ENCODE data around the gene TMBIM6. TPM values are rescaled to one million over a fixed set of nuclear protein-coding genes. Genes with fewer than 3 reads are reported as not detected.

The TMBIM6 gene, protein sequence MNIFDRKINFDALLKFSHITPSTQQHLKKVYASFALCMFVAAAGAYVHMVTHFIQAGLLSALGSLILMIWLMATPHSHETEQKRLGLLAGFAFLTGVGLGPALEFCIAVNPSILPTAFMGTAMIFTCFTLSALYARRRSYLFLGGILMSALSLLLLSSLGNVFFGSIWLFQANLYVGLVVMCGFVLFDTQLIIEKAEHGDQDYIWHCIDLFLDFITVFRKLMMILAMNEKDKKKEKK
- 100 to 1,000 TPM; 755 to 785 TPM for total RNA-seq

DNA sequence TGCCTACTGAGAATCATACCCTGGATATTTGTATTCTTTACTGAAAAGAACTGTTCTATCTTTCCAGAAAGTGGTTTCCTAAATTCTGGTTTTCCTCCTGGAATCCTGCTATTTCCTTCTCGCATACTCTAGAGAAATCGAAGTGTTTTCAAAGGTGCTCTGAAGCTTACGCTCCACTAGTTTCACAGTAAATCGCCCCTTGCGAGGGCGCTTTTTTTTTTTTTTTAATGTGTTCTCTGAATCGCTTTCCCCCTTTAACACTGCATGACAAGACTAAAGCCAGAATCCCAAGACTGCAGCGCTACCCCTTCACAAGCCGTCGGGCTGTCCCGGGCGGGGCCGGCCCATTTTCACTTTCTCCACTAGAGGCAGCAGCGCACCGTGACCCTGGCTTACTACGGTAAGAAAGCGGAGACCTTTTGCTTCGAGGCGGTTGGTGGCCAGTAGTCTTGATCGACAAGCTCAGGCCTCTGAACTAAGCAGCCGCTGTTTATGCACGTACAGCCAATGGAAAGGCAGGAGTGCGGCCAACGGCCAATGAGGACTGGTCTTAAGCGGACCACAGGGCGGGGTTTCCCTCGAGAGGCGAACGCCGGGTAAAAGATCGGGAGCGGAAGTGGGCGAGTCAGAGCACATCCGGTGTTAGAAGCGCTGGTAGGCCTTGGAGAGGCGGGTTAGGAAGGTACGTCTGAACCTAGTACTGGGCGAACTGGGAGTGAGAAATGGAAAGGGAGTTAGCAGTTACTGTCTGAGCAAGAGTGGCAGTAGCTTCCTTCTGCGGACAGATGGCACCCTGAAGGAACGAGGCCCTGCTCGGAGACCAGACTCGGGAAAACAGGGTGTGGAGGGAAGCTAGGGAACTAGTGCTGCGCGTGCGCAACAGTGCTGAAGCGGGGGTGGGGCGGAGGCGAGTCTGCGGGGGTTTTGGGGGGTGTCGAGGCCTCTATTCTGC, at the start of gene TMBIM6:
Gene TMBIM6 (plus strand): TSS at position 628 of the 952 bp plus-strand sequence. CDS start 10,937 bp downstream, outside the sequence.
- ATAC-seq (replicated peaks in 1 of 2), result peak; percentile 88 to 89

DNA sequence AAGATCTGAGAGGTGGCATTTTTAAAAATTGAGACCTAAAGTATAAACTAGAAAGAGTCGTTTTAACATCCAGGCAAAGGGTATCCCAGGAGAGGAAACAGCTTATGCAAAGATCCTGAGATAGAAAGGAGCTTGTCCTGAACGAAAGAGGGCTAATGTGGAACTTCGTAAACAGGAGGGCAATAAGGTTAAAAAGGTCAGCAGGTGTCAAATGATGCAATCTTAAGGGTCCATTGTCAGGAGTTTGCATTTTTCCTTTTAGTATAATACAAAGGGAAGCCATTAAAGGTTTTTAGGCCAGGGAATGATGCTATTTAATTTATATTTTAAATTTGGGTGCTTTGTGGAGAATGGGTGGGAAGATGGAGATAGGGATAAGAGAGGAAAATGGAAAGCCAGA, 48.5 kb upstream of the TMBIM6 start:
- H3K9me3 Mint-ChIP-seq, result no peaks in the 10 kb centered on the region
- no peak for DNase-seq
- H3K4me1 Mint-ChIP-seq (ENCODE audit: low read depth), result peaks cover 42% of the 10 kb centered on the region
- no peaks in the 10 kb centered on the region for H3K27me3 Mint-ChIP-seq (ENCODE audit: low read depth)
- H3K27ac Mint-ChIP-seq, result no peak overlapping the region
- no peak for ATAC-seq (replicated peaks in 1 of 2)
- no peak overlapping the region for H3K4me3 Mint-ChIP-seq
- no peaks in the 10 kb centered on the region for H3K36me3 Mint-ChIP-seq (ENCODE audit: insufficient read depth in 2 of 2)

More for the DNA sequence above, at the start of gene TMBIM6:
- peaks cover 19 to 28% of the 10 kb centered on the region in 2 donors for H3K36me3 Mint-ChIP-seq (ENCODE audit: insufficient read depth in 2 of 2)
- peaks cover 43% of the 10 kb centered on the region for H3K4me1 Mint-ChIP-seq (ENCODE audit: low read depth)
- DNase-seq, result peak; percentile 98 to 100
- no peaks in the 10 kb centered on the region for H3K9me3 Mint-ChIP-seq
- peak within 1 kb of the TSS; percentile 88 to 89 for H3K4me3 Mint-ChIP-seq
- no peaks in the 10 kb centered on the region for H3K27me3 Mint-ChIP-seq (ENCODE audit: low read depth)
- peak within 1 kb of the TSS; percentile 95 for H3K27ac Mint-ChIP-seq

DNA sequence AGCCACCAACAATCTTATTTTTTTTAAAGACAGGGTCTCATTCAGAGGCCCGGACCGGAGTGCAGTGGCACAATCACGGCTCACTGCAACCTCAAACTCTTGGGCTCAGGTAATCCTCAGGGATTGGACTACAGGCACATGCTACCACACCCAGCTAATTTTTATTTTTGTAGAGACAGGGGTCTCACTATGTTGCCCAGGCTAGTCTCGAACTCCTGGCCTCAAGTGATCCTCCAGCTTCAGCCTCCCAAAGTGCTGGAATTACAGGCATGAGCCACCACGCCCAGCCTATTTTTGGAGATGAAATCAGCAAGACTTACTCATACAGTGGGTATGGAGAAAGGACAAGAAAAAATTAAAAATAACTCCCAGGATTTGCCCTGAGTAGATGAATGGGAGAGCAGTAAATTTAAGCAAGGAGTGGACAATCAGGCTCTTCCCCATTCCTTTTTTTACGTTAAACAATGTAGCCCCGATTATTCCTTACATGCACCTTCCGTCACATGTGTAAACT, 47.4 kb upstream of the TMBIM6 start:
- Mint-ChIP-seq H3K27ac (no peak overlapping the region), H3K36me3 (ENCODE audit: insufficient read depth in 2 of 2) (no peaks in the 10 kb centered on the region), H3K4me1 (ENCODE audit: low read depth) (peaks cover 45% of the 10 kb centered on the region), H3K9me3 (no peaks in the 10 kb centered on the region), H3K27me3 (ENCODE audit: low read depth) (no peaks in the 10 kb centered on the region), H3K4me3 (no peak overlapping the region)
- DNase-seq, result no peak
- no peak for ATAC-seq (replicated peaks in 1 of 2)

DNA sequence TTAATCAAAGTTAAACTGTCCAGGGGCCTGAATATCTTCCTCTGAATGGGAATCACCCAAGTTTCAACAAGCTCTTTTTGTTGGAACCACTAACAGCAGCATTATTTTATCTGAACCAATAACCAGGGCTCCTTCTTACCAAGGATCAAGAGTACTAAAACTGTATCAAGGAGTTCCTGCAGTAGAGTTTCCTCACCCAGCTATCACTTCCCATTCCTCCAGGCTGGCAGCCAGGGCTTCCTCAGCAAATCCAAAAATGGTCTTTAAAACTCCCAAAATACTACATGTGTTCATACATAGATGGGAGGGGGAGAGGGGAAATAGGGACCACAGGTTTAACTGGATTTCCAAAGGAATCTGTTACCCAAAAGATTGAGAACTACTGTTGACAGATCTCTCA, 44.6 kb upstream of the TMBIM6 start:
- Mint-ChIP-seq H3K27me3 (ENCODE audit: low read depth) (no peaks in the 10 kb centered on the region), H3K27ac (no peak overlapping the region), H3K9me3 (no peaks in the 10 kb centered on the region), H3K4me1 (ENCODE audit: low read depth) (peaks cover 36% of the 10 kb centered on the region), H3K36me3 (ENCODE audit: insufficient read depth in 2 of 2) (no peaks in the 10 kb centered on the region), H3K4me3 (no peak overlapping the region)
- no peak for DNase-seq
- no peak for ATAC-seq (replicated peaks in 1 of 2)

DNA sequence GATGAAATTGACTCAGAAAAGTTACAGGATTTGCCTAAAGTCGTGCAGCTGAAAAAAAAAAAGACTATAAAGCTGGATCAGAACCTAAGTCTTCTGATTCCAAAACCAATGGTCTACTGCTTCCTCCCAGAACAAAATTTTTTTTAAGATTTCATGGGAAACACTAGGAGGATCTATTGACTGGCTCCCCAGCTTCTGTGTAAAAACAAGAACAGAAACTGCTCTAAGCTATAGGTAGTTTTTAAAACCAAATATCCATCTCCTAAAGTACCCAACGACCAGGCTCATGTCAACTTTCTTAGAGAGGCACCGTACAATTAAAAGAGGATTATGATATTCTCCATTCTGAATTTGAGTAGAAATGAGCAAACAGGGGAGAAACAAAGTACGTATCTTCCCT, 43.5 kb upstream of the TMBIM6 start:
- H3K9me3 Mint-ChIP-seq, result no peaks in the 10 kb centered on the region
- H3K36me3 Mint-ChIP-seq (ENCODE audit: insufficient read depth in 2 of 2), result no peaks in the 10 kb centered on the region
- peaks cover 47% of the 10 kb centered on the region for H3K4me1 Mint-ChIP-seq (ENCODE audit: low read depth)
- no peak overlapping the region for H3K27ac Mint-ChIP-seq
- DNase-seq, result no peak
- no peaks in the 10 kb centered on the region for H3K27me3 Mint-ChIP-seq (ENCODE audit: low read depth)
- ATAC-seq (replicated peaks in 1 of 2), result no peak
- H3K4me3 Mint-ChIP-seq, result peak overlapping the region; percentile 80 to 86

DNA sequence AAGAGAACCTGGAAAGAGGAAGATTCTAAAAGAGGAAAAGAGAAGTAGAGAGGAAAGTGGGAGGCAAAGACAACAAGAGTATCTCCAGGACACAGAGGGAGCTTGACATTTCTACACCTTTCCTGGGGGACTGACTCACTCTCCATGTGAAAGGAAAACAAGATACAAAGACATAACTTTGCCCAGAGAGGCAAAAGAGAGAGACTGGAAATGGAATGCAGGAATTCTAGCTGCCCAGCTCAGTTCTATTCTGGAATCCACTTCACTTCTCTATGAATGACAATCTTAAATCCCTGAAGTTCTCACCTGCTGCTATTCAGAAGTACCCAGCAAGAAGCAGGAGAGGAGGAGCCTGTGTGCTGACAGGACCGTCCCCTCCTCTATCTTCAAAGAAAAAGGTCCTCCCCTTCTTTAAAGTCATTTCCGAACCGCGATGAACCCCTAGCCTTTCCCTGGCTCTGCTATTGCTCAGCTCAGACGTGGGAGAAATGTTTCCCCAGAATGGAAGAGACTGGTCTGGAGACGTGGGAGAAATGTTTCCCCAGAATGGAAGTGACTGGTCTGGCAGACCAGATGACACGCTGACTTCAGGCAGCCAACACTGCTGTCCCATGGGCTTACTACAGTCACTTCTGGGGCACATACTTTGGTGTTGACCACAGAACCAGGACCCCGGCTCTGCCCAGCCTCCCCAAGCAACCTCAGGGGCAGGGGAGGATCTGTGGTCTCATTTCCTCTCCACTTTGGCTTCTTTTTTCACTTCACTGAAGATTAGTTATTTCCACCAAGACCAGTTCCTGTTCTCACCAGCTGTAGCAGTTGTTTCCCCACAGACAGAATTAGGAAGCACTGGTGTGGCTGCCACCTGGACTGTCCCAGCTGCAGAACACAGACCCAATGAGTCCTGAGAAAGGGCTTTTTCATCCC, 42.5 kb upstream of the TMBIM6 start:
- ATAC-seq (replicated peaks in 1 of 2) (peak; percentile 72 to 77), DNase-seq (peak; percentile 50 to 63)
- Mint-ChIP-seq H3K36me3 (ENCODE audit: insufficient read depth in 2 of 2) (no peaks in the 10 kb centered on the region), H3K27me3 (ENCODE audit: low read depth) (no peaks in the 10 kb centered on the region), H3K4me1 (ENCODE audit: low read depth) (peaks cover 58% of the 10 kb centered on the region), H3K27ac (peak overlapping the region; percentile 88), H3K4me3 (peak overlapping the region; percentile 80 to 86), H3K9me3 (no peaks in the 10 kb centered on the region)

DNA sequence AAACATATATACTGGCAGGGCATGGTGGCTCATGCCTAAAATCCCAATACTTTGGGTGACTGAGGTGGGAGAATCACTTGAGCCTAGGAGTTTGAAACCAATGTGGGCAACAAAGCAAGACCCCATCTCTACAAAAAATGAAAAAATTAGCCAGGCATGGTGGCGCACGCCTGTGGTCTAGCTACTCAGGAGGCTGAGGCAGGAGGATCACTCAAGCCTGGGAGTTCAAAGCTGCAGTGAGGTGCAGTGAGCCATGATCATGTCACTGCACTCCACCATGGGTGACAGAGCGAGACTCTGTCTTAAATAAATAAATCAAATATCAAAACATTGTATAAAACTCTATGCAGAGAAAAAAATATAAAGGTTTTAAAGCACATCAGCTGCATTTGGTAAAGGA, 39.3 kb upstream of the TMBIM6 start:
- Mint-ChIP-seq H3K4me1 (ENCODE audit: low read depth) (peaks cover 69% of the 10 kb centered on the region), H3K4me3 (no peak overlapping the region), H3K36me3 (ENCODE audit: insufficient read depth in 2 of 2) (no peaks in the 10 kb centered on the region), H3K9me3 (no peaks in the 10 kb centered on the region), H3K27me3 (ENCODE audit: low read depth) (no peaks in the 10 kb centered on the region), H3K27ac (no peak overlapping the region)
- DNase-seq (no peak), ATAC-seq (replicated peaks in 1 of 2) (no peak)

DNA sequence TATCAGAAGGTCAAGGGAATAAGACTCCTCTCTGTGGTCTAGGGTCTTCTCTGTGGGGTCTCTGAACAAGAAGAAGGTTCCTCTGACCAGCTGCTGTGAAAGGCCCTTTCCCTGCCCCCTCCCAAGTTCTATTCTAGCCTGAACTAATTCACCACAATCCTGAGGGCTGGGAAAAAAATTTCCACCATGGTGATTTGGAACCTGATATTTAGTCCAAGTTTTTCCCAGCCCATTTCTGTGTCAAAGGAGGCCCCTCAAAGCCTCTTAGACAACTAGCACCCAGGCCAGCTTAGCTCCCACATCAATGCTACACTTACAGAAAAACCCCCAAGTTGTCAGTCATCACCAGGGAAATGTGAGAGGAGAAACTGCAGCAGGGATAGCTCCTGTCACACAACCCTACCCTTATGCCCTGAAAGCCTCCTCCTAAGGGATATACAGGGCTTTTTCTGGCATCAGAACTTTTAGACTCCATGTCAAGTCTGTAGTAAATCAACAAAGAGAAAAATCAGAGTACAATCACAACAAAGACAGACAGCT, 38.6 kb upstream of the TMBIM6 start:
- peak overlapping the region; percentile 90 for H3K27ac Mint-ChIP-seq
- H3K4me3 Mint-ChIP-seq, result peak overlapping the region; percentile 70 to 79
- DNase-seq, result no peak
- no peaks in the 10 kb centered on the region for H3K27me3 Mint-ChIP-seq (ENCODE audit: low read depth)
- H3K9me3 Mint-ChIP-seq, result no peaks in the 10 kb centered on the region
- H3K4me1 Mint-ChIP-seq (ENCODE audit: low read depth), result peaks cover 73% of the 10 kb centered on the region
- H3K36me3 Mint-ChIP-seq (ENCODE audit: insufficient read depth in 2 of 2), result no peaks in the 10 kb centered on the region
- no peak for ATAC-seq (replicated peaks in 1 of 2)

DNA sequence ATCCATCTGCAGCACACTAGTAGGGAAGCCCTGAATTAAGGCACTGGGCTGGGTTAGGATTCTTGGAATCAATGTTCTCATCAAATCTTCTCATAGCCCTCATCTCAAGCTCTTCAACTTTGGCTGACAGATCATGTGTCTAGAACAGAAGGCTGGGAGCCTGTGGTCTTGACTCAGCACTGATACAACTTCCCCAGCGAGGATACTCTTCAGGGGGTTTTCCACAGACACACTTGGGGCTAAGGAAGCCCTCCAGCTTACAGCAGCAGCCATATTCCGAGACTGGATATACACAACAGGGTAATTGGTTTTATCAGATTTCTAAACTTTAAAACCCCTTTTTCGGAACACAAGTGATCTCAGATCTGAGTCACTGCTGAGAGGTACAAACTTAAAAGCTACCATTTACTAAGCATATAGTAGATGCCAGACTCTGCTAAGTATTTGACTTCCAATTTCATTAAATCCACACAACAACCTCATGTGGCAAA, 37.7 kb upstream of the TMBIM6 start:
- Mint-ChIP-seq H3K27me3 (ENCODE audit: low read depth) (no peaks in the 10 kb centered on the region), H3K4me3 (peak overlapping the region; percentile 79 to 96), H3K4me1 (ENCODE audit: low read depth) (peaks cover 66% of the 10 kb centered on the region), H3K27ac (peak overlapping the region; percentile 90), H3K36me3 (ENCODE audit: insufficient read depth in 2 of 2) (no peaks in the 10 kb centered on the region), H3K9me3 (no peaks in the 10 kb centered on the region)
- ATAC-seq (replicated peaks in 1 of 2), result peak; percentile 45 to 54
- peak; percentile 61 to 78 for DNase-seq

DNA sequence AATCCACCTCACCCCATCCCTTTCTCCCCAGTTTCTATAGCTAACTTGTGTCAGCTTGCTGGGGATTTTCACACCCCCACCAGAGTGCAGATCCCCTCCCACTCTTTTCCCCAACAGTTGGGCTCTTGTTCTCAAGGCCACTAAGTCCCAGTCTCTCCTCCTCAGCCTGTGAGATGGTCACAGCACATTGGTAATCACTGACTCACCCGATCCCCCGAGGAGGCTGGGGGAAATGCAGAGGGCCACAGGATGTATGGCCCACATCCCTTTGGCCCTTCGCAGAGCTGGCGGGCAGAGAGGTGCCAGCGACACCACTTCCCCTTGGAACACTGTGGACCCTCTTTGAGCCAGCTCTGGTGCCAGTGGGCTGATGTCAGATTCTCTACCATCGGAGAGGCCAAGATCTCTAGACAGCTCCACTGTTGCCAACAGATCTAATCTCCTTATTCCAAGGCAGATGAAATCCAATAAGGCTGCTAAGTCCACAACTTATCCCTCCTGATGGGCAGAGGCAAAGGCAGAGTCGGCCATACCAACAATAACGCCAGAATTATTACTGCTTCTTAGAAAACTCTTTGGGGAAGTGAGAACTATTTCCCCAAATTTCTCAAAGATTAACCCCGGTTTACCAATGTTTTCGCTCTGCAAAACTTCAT, 35.8 kb upstream of the TMBIM6 start:
- peak in 1 of 2 donors; percentile 25 for ATAC-seq (replicated peaks in 1 of 2)
- DNase-seq, result peak; percentile 59 to 61
- H3K27me3 Mint-ChIP-seq (ENCODE audit: low read depth), result peaks cover 9% of the 10 kb centered on the region
- peak overlapping the region; percentile 96 for H3K4me3 Mint-ChIP-seq
- H3K27ac Mint-ChIP-seq, result peak overlapping the region; percentile 21
- peaks cover 53% of the 10 kb centered on the region for H3K4me1 Mint-ChIP-seq (ENCODE audit: low read depth)
- no peaks in the 10 kb centered on the region for H3K9me3 Mint-ChIP-seq
- no peaks in the 10 kb centered on the region for H3K36me3 Mint-ChIP-seq (ENCODE audit: insufficient read depth in 2 of 2)

DNA sequence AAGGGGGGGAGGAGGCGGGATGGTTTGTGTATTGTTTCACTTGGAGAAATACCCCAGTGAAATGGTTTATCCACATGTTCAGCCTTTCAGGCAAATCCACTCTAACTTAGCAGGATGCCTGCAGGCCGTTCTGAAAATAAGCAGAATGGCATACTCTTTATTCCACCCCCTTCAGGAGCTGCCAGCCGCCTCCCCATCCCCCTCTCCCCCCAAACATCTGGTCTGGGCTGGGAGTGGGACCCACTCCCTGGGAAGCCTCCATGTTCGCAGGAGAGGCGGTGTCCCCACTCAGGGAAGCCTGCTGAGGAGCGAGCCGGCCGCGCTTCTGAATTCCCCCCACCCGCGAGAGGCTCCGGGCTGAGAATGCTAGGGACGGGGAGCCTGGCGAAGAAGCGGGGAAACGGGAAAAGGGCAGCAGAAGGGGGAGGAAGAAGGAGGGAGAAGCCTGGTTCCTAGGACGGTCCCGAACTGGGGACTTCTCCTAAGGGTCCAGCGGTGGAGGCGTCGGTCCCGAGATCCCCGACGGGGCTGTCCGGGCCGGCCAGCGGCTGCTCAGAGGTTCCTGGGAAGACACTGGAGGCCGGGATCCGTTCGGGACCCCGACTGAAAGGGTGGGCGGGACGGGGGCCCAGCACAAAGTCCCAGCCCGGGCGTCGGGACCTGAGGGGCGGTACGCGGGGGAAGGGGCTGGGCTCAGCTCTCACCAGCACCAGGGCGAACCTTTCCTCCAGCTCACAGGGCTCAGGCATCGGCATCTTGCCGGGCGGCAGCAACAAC, 34.8 kb upstream of the TMBIM6 start:
- H3K4me3 Mint-ChIP-seq, result peak overlapping the region; percentile 96
- no peak overlapping the region for H3K27ac Mint-ChIP-seq
- ATAC-seq (replicated peaks in 1 of 2) (peak; percentile 30 to 35), DNase-seq (peak; percentile 18 to 32)
- no peaks in the 10 kb centered on the region for H3K36me3 Mint-ChIP-seq (ENCODE audit: insufficient read depth in 2 of 2)
- H3K27me3 Mint-ChIP-seq (ENCODE audit: low read depth), result peaks cover 9% of the 10 kb centered on the region
- H3K9me3 Mint-ChIP-seq, result no peaks in the 10 kb centered on the region
- peaks cover 52% of the 10 kb centered on the region for H3K4me1 Mint-ChIP-seq (ENCODE audit: low read depth)

Data from activated T-cell treated with anti-CD3 and anti-CD28 coated beads, Interleukin-2, amount 50 U/mL, for 72 hours (primary cell).